Measurements from ENCODE around the gene ENTHD1.

DNA sequence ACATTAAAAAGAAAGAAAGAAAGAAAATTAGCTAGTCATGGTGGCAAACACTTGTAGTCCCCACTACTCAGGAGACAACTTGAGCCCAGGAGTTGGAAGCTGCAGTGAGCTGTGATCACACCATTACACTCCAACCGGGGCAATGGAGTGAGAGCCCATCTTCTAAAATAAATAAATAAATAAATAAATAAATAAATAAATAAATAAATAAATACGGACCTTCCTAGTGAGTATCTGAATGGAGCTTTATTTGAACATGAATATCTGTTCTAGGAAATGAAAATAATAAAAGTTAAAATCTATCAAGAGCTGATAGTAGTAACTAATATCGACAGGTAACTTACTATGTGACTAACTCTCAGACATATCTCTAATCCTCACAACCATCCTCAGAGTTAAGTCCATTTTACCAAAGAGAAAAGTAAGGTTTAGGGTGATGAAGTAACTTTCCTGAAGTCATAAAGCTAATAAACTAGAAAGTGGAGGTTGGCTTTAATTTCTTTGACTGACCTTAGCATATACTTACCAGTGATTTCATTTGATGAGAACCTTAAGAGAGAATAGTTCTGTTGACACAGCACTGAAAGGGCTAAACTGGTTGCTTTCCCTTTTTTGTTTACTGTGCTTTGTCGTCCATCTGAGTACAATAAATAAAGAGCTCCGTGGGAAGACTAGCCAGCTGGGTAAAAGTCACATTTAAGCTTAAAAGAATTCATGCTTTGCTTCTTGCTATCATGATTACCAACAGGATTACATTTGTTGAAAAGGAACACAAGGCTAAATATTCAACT lies 22.4 kb downstream of the ENTHD1 start:
- TF ChIP-seq ZNF274 (IDR thresholded peaks at IDR 0.05; ENCODE audit: borderline replicate concordance, extremely low read depth, low read length) (no peak), RNF2 (IDR thresholded peaks at IDR 0.05; ENCODE audit: borderline replicate concordance, low read depth, low read length, missing control alignments, poor library complexity, severe bottlenecking) (no peak), EGR1 (IDR thresholded peaks at IDR 0.05; ENCODE audit: borderline replicate concordance, low read depth, low read length) (no peak)
- TF ChIP-seq, protein P1, sequence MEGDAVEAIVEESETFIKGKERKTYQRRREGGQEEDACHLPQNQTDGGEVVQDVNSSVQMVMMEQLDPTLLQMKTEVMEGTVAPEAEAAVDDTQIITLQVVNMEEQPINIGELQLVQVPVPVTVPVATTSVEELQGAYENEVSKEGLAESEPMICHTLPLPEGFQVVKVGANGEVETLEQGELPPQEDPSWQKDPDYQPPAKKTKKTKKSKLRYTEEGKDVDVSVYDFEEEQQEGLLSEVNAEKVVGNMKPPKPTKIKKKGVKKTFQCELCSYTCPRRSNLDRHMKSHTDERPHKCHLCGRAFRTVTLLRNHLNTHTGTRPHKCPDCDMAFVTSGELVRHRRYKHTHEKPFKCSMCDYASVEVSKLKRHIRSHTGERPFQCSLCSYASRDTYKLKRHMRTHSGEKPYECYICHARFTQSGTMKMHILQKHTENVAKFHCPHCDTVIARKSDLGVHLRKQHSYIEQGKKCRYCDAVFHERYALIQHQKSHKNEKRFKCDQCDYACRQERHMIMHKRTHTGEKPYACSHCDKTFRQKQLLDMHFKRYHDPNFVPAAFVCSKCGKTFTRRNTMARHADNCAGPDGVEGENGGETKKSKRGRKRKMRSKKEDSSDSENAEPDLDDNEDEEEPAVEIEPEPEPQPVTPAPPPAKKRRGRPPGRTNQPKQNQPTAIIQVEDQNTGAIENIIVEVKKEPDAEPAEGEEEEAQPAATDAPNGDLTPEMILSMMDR (IDR thresholded peaks at IDR 0.05; ENCODE audit: control extremely low read depth in 1 of 3, insufficient read depth in 1 of 3, low read depth in 1 of 3, low read length in 3 of 3): no peak

Measured in H1 (cell line).